HG03095 (cell line): Measurements from ENCODE around the gene NHLRC4.

Experiments
- ATAC-seq: cut with Tn5 transposase; IDR thresholded peaks from one replicate; pipeline ENCODE4 v1.9.1; 2021; ENCODE audit warnings: moderate library complexity; ENCODE audit not compliant: unreplicated experiment

Gene NHLRC4

GRCh38 chr16:565419-566330 lies 1.1 kb upstream of the NHLRC4 start:
- ATAC-seq: no peak

- no peak for ATAC-seq
These were observed 810 bp downstream of the NHLRC4 start for GRCh38 chr16:567373-568256.

- ATAC-seq: no peak
These were observed 1.8 kb downstream of the NHLRC4 start for GRCh38 chr16:568401-569258.

GRCh38 chr16:569445-570254 lies 2.8 kb downstream of the NHLRC4 start, which contains the start of gene PIGQ:
TSS of gene PIGQ (plus strand) at chr16:569968. CDS start at chr16:574075, 4,107 bp downstream.
- peak; percentile 41 for ATAC-seq

GRCh38 chr16:572865-573650 lies 6.3 kb downstream of the NHLRC4 start:
- ATAC-seq: no peak

- no peak for ATAC-seq
These were observed 7.4 kb downstream of the NHLRC4 start for GRCh38 chr16:574021-574760.

- no peak for ATAC-seq
These were observed 8.8 kb downstream of the NHLRC4 start for GRCh38 chr16:575354-576196.

GRCh38 chr16:576197-576822 lies 9.5 kb downstream of the NHLRC4 start:
- no peak for ATAC-seq

- ATAC-seq: no peak
These were observed 10.0 kb downstream of the NHLRC4 start for GRCh38 chr16:576823-577201.

- no peak for ATAC-seq
These were observed 11.0 kb downstream of the NHLRC4 start for GRCh38 chr16:577796-578195.

GRCh38 chr16:578232-578869 lies 11.5 kb downstream of the NHLRC4 start:
- ATAC-seq: no peak

GRCh38 chr16:578870-579405 lies 12.1 kb downstream of the NHLRC4 start:
- ATAC-seq: no peak

- ATAC-seq: no peak
These were observed 13.5 kb downstream of the NHLRC4 start for GRCh38 chr16:580141-580945.

- no peak for ATAC-seq
These were observed 14.2 kb downstream of the NHLRC4 start for GRCh38 chr16:580946-581498.

GRCh38 chr16:582218-582613 lies 15.4 kb downstream of the NHLRC4 start:
- ATAC-seq: no peak
